ENCODE data around the gene DIP2C.

DIP2C gene

GRCh38 chr10:423178-423577 is 266.3 kb downstream of the DIP2C start:
- no peaks in the 10 kb centered on the region for H3K27me3 Mint-ChIP-seq
- peaks cover 12% of the 10 kb centered on the region for H3K4me1 Mint-ChIP-seq (ENCODE audit: low read depth)
- no peaks in the 10 kb centered on the region for H3K36me3 Mint-ChIP-seq (ENCODE audit: low read depth)
- no peak for DNase-seq
- H3K9me3 Mint-ChIP-seq = peaks cover 6% of the 10 kb centered on the region
- H3K27ac Mint-ChIP-seq = no peak overlapping the region
- no peak overlapping the region for H3K4me3 Mint-ChIP-seq

- Mint-ChIP-seq H3K9me3 (peaks cover 6% of the 10 kb centered on the region), H3K36me3 (ENCODE audit: low read depth) (no peaks in the 10 kb centered on the region), H3K4me3 (no peak overlapping the region), H3K27me3 (no peaks in the 10 kb centered on the region), H3K27ac (no peak overlapping the region), H3K4me1 (ENCODE audit: low read depth) (peaks cover 12% of the 10 kb centered on the region)
- DNase-seq = no peak
These were observed 266.8 kb downstream of the DIP2C start for GRCh38 chr10:422675-423074.

GRCh38 chr10:422241-422640 is 267.2 kb downstream of the DIP2C start:
- no peaks in the 10 kb centered on the region for H3K27me3 Mint-ChIP-seq
- no peak overlapping the region for H3K27ac Mint-ChIP-seq
- peaks cover 12% of the 10 kb centered on the region for H3K4me1 Mint-ChIP-seq (ENCODE audit: low read depth)
- no peak for DNase-seq
- peaks cover 6% of the 10 kb centered on the region for H3K9me3 Mint-ChIP-seq
- H3K36me3 Mint-ChIP-seq (ENCODE audit: low read depth) = no peaks in the 10 kb centered on the region
- no peak overlapping the region for H3K4me3 Mint-ChIP-seq

GRCh38 chr10:421170-421569 is 268.3 kb downstream of the DIP2C start:
- H3K4me1 Mint-ChIP-seq (ENCODE audit: low read depth) = peaks cover 6% of the 10 kb centered on the region
- no peak for DNase-seq
- H3K9me3 Mint-ChIP-seq = peaks cover 6% of the 10 kb centered on the region
- no peak overlapping the region for H3K4me3 Mint-ChIP-seq
- H3K36me3 Mint-ChIP-seq (ENCODE audit: low read depth) = no peaks in the 10 kb centered on the region
- H3K27me3 Mint-ChIP-seq = no peaks in the 10 kb centered on the region
- H3K27ac Mint-ChIP-seq = no peak overlapping the region

GRCh38 chr10:420154-421121 is 269.0 kb downstream of the DIP2C start:
- Mint-ChIP-seq H3K27me3 (no peaks in the 10 kb centered on the region), H3K4me1 (ENCODE audit: low read depth) (peaks cover 2% of the 10 kb centered on the region), H3K36me3 (ENCODE audit: low read depth) (no peaks in the 10 kb centered on the region), H3K4me3 (no peak overlapping the region), H3K27ac (no peak overlapping the region), H3K9me3 (peaks cover 4% of the 10 kb centered on the region)
- no peak for DNase-seq

- Mint-ChIP-seq H3K4me3 (no peak overlapping the region), H3K27me3 (no peaks in the 10 kb centered on the region), H3K27ac (no peak overlapping the region), H3K9me3 (no peaks in the 10 kb centered on the region), H3K36me3 (ENCODE audit: low read depth) (no peaks in the 10 kb centered on the region), H3K4me1 (ENCODE audit: low read depth) (no peaks in the 10 kb centered on the region)
- no peak for DNase-seq
These were observed 270.6 kb downstream of the DIP2C start for GRCh38 chr10:418894-419293.

GRCh38 chr10:418226-418625 is 271.2 kb downstream of the DIP2C start:
- Mint-ChIP-seq H3K4me1 (ENCODE audit: low read depth) (no peaks in the 10 kb centered on the region), H3K36me3 (ENCODE audit: low read depth) (peaks cover 3% of the 10 kb centered on the region), H3K27ac (no peak overlapping the region), H3K27me3 (no peaks in the 10 kb centered on the region), H3K4me3 (no peak overlapping the region), H3K9me3 (no peaks in the 10 kb centered on the region)
- DNase-seq = no peak

GRCh38 chr10:416091-416515 is 273.4 kb downstream of the DIP2C start:
- Mint-ChIP-seq H3K4me1 (ENCODE audit: low read depth) (no peaks in the 10 kb centered on the region), H3K36me3 (ENCODE audit: low read depth) (peaks cover 3% of the 10 kb centered on the region), H3K27me3 (no peaks in the 10 kb centered on the region), H3K9me3 (no peaks in the 10 kb centered on the region), H3K4me3 (no peak overlapping the region), H3K27ac (no peak overlapping the region)
- DNase-seq = no peak

- Mint-ChIP-seq H3K4me1 (ENCODE audit: low read depth) (no peaks in the 10 kb centered on the region), H3K9me3 (no peaks in the 10 kb centered on the region), H3K36me3 (ENCODE audit: low read depth) (peaks cover 6% of the 10 kb centered on the region), H3K27me3 (no peaks in the 10 kb centered on the region), H3K4me3 (no peak overlapping the region), H3K27ac (no peak overlapping the region)
- no peak for DNase-seq
These were observed 275.8 kb downstream of the DIP2C start for GRCh38 chr10:413662-414071.

GRCh38 chr10:412109-412508 is 277.4 kb downstream of the DIP2C start:
- no peaks in the 10 kb centered on the region for H3K9me3 Mint-ChIP-seq
- H3K27me3 Mint-ChIP-seq = no peaks in the 10 kb centered on the region
- no peak overlapping the region for H3K4me3 Mint-ChIP-seq
- peaks cover 10% of the 10 kb centered on the region for H3K36me3 Mint-ChIP-seq (ENCODE audit: low read depth)
- DNase-seq = no peak
- no peak overlapping the region for H3K27ac Mint-ChIP-seq
- H3K4me1 Mint-ChIP-seq (ENCODE audit: low read depth) = no peaks in the 10 kb centered on the region

GRCh38 chr10:411603-412002 is 277.9 kb downstream of the DIP2C start:
- no peak overlapping the region for H3K27ac Mint-ChIP-seq
- H3K9me3 Mint-ChIP-seq = no peaks in the 10 kb centered on the region
- H3K36me3 Mint-ChIP-seq (ENCODE audit: low read depth) = peaks cover 10% of the 10 kb centered on the region
- no peak for DNase-seq
- no peaks in the 10 kb centered on the region for H3K4me1 Mint-ChIP-seq (ENCODE audit: low read depth)
- no peaks in the 10 kb centered on the region for H3K27me3 Mint-ChIP-seq
- H3K4me3 Mint-ChIP-seq = no peak overlapping the region

- peaks cover 10% of the 10 kb centered on the region for H3K36me3 Mint-ChIP-seq (ENCODE audit: low read depth)
- H3K4me1 Mint-ChIP-seq (ENCODE audit: low read depth) = no peaks in the 10 kb centered on the region
- H3K4me3 Mint-ChIP-seq = no peak overlapping the region
- no peaks in the 10 kb centered on the region for H3K27me3 Mint-ChIP-seq
- no peaks in the 10 kb centered on the region for H3K9me3 Mint-ChIP-seq
- no peak overlapping the region for H3K27ac Mint-ChIP-seq
- DNase-seq = no peak
These were observed 279.9 kb downstream of the DIP2C start for GRCh38 chr10:409408-410040.

GRCh38 chr10:408236-408635 is 281.2 kb downstream of the DIP2C start:
- no peak overlapping the region for H3K27ac Mint-ChIP-seq
- no peak for DNase-seq
- no peaks in the 10 kb centered on the region for H3K4me1 Mint-ChIP-seq (ENCODE audit: low read depth)
- no peaks in the 10 kb centered on the region for H3K9me3 Mint-ChIP-seq
- no peak overlapping the region for H3K4me3 Mint-ChIP-seq
- no peaks in the 10 kb centered on the region for H3K27me3 Mint-ChIP-seq
- peaks cover 7% of the 10 kb centered on the region for H3K36me3 Mint-ChIP-seq (ENCODE audit: low read depth)

- Mint-ChIP-seq H3K36me3 (ENCODE audit: low read depth) (peaks cover 7% of the 10 kb centered on the region), H3K9me3 (no peaks in the 10 kb centered on the region), H3K4me3 (no peak overlapping the region), H3K4me1 (ENCODE audit: low read depth) (no peaks in the 10 kb centered on the region), H3K27me3 (no peaks in the 10 kb centered on the region), H3K27ac (no peak overlapping the region)
- no peak for DNase-seq
These were observed 282.5 kb downstream of the DIP2C start for GRCh38 chr10:406976-407375.

- no peak overlapping the region for H3K27ac Mint-ChIP-seq
- DNase-seq = no peak
- no peaks in the 10 kb centered on the region for H3K9me3 Mint-ChIP-seq
- no peaks in the 10 kb centered on the region for H3K27me3 Mint-ChIP-seq
- no peaks in the 10 kb centered on the region for H3K4me1 Mint-ChIP-seq (ENCODE audit: low read depth)
- H3K4me3 Mint-ChIP-seq = no peak overlapping the region
- H3K36me3 Mint-ChIP-seq (ENCODE audit: low read depth) = peaks cover 4% of the 10 kb centered on the region
These were observed 283.8 kb downstream of the DIP2C start for GRCh38 chr10:405648-406047.

Data from activated T-cell treated with anti-CD3 and anti-CD28 coated beads, Interleukin-2, amount 50 U/mL, for 24 hours (primary cell).